Liver (tissue), 9 donors: ENCODE results near the gene PDIA4. TPM values are rescaled to one million over a fixed set of nuclear protein-coding genes. Genes with fewer than 3 reads are reported as not detected.

Source experiments
- DNase-seq: peaks from one replicate; pipeline ENCODE4 v3.0.0-alpha.2; 2017; ENCODE audit warnings: low spot score
- H3K27ac ChIP-seq, 2 donors: one replicate each; pipeline ENCODE4 v1.7.0; 2013; ENCODE audit warnings: inconsistent platforms in 2 of 2, low read length in 2 of 2, control low read depth in 1 of 2, low read depth in 1 of 2, mild to moderate bottlenecking in 1 of 2
- H3K27me3 ChIP-seq, 4 donors: one replicate each; pipeline versions ENCODE4 v1.6.1 to v1.7.0; 2013; ENCODE audit warnings: low read length in 3 of 4, inconsistent platforms in 1 of 4, mild to moderate bottlenecking in 1 of 4, moderate library complexity in 1 of 4; ENCODE audit not compliant: control insufficient read depth in 4 of 4, insufficient read depth in 4 of 4
- H3K36me3 ChIP-seq, 4 donors: one replicate each; pipeline versions ENCODE4 v1.6.1 to v1.7.0; 2013; ENCODE audit warnings: low read length in 3 of 4, mild to moderate bottlenecking in 3 of 4, low read depth in 1 of 4, moderate library complexity in 1 of 4; ENCODE audit not compliant: control insufficient read depth in 4 of 4, insufficient read depth in 3 of 4
- H3K4me1 ChIP-seq, 4 donors: one replicate each; pipeline versions ENCODE4 v1.6.1 to v1.7.0; 2013; ENCODE audit warnings: low read length in 3 of 4, mild to moderate bottlenecking in 3 of 4, moderate library complexity in 1 of 4; ENCODE audit not compliant: control insufficient read depth in 4 of 4, insufficient read depth in 4 of 4
- H3K4me3 ChIP-seq, 3 donors: one replicate each; pipeline versions ENCODE4 v1.6.1 to v1.7.0; 2013; ENCODE audit warnings: low read length in 3 of 3, control low read depth in 1 of 3, low read depth in 1 of 3, mild to moderate bottlenecking in 1 of 3
- H3K9ac ChIP-seq, 2 donors: one replicate each; pipeline ENCODE4 v1.7.0; 2013; ENCODE audit warnings: low read length in 2 of 2, mild to moderate bottlenecking in 2 of 2, moderate library complexity in 2 of 2, control low read depth in 1 of 2, low read depth in 1 of 2
- H3K9me3 ChIP-seq, 4 donors: one replicate each; pipeline versions ENCODE4 v1.6.1 to v1.7.0; 2013; ENCODE audit warnings: low read length in 3 of 4; ENCODE audit not compliant: control insufficient read depth in 4 of 4
- EGR1 ChIP-seq, 2 donors: IDR thresholded peaks; 2 replicates each; pipeline ENCODE4 v1.6.1; 2016 to 2018; ENCODE audit warnings: antibody characterized with exemption in 2 of 2, low read depth in 2 of 2
- FOXA1 ChIP-seq: IDR thresholded peaks from 2 replicates; pipeline ENCODE4 v1.6.1; 2016; ENCODE audit warnings: antibody characterized with exemption
- FOXA2 ChIP-seq: IDR thresholded peaks from 2 replicates; pipeline ENCODE4 v1.6.1; 2016; ENCODE audit warnings: antibody characterized with exemption
- GABPA ChIP-seq, 2 donors: IDR thresholded peaks in 1 of 2; conservative IDR thresholded peaks in 1 of 2; 2 replicates each; pipeline ENCODE4 v1.6.1; 2016; ENCODE audit warnings: antibody characterized with exemption in 2 of 2, mild to moderate bottlenecking in 1 of 2, moderate library complexity in 1 of 2
- HNF4G ChIP-seq: IDR thresholded peaks from 2 replicates; pipeline ENCODE4 v1.6.1; 2016; ENCODE audit warnings: antibody characterized with exemption
- JUND ChIP-seq, 2 donors: IDR thresholded peaks; 2 replicates each; pipeline ENCODE4 v1.6.1; 2016; ENCODE audit warnings: antibody characterized with exemption in 2 of 2
- RAD21 ChIP-seq, 2 donors: IDR thresholded peaks; 2 replicates each; pipeline ENCODE4 v1.6.1; 2016; ENCODE audit warnings: antibody characterized with exemption in 2 of 2, mild to moderate bottlenecking in 2 of 2
- RXRA ChIP-seq, 2 donors: IDR thresholded peaks; 2 replicates each; pipeline ENCODE4 v1.6.1; 2017 to 2018; ENCODE audit warnings: antibody characterized with exemption in 2 of 2, mild to moderate bottlenecking in 1 of 2
- SP1 ChIP-seq: IDR thresholded peaks from 2 replicates; pipeline ENCODE4 v1.6.1; 2018; ENCODE audit warnings: antibody characterized with exemption, mild to moderate bottlenecking
- TAF1 ChIP-seq: conservative IDR thresholded peaks from 2 replicates; pipeline ENCODE4 v1.6.1; 2016; ENCODE audit warnings: antibody characterized with exemption, mild to moderate bottlenecking
- YY1 ChIP-seq: IDR thresholded peaks from 2 replicates; pipeline ENCODE4 v1.6.1; 2016; ENCODE audit warnings: antibody characterized with exemption, mild to moderate bottlenecking
- whole genome bisulfite sequencing: extraction: QIAGEN DNeasy Blood & Tissue Kit; methylation state at CpG from one replicate; pipeline ENCODE4 v1.1.7; 2013; 5-methylcytosine and 5-hydroxymethylcytosine counted together
- polyA plus RNA-seq, 2 donors: library from polyadenylated mRNA; stranded (reverse) in 1 of 2; unstranded in 1 of 2; fragments of 200-250 nt in 1 of 2; fragments of >200 nt in 1 of 2; fragmentation: Nextera tagmentation in 1 of 2; extraction: Ambion mirVana in 1 of 2; gene quantifications; one replicate each; pipeline versions ENCODE4 v1.2.1 to v1.2.3, GENCODE V29; 2013 to 2015
- total RNA-seq, 2 donors: library from RNA; depleted of rRNA; stranded (reverse); fragments of >200 nt; gene quantifications; one replicate each; pipeline ENCODE4 v1.2.3, GENCODE V29; 2014
- TF ChIP-seq, protein P1 (sequence below): IDR thresholded peaks from 2 replicates; pipeline ENCODE4 v1.6.1; 2016; ENCODE audit warnings: antibody characterized with exemption, mild to moderate bottlenecking
- TF ChIP-seq, protein P2 (sequence below): fragments of 150-350 bp; IDR thresholded peaks from 2 replicates; pipeline ENCODE4 v1.5.1; 2017; ENCODE audit warnings: improper control_type of control experiment, low read depth, low read length; ENCODE audit not compliant: missing input control
- TF ChIP-seq, protein P3 (sequence below): IDR thresholded peaks from 2 replicates; pipeline ENCODE4 v1.6.1; 2016; ENCODE audit warnings: antibody characterized with exemption
- TF ChIP-seq, protein P4 (sequence below): IDR thresholded peaks from 2 replicates; pipeline ENCODE4 v1.6.1; 2016; ENCODE audit warnings: antibody characterized with exemption
- TF ChIP-seq, protein P5 (sequence below): IDR thresholded peaks from 2 replicates; pipeline ENCODE4 v1.6.1; 2016; ENCODE audit warnings: antibody characterized with exemption
- donor health status: healthy.
- donor health status: healthy.
- donor health status: healthy.
- donor health status: healthy.
- donor health status: healthy.

PDIA4 gene
- total and polyA plus RNA-seq, 4 donors = 133 to 502 (median 233) TPM

DNA sequence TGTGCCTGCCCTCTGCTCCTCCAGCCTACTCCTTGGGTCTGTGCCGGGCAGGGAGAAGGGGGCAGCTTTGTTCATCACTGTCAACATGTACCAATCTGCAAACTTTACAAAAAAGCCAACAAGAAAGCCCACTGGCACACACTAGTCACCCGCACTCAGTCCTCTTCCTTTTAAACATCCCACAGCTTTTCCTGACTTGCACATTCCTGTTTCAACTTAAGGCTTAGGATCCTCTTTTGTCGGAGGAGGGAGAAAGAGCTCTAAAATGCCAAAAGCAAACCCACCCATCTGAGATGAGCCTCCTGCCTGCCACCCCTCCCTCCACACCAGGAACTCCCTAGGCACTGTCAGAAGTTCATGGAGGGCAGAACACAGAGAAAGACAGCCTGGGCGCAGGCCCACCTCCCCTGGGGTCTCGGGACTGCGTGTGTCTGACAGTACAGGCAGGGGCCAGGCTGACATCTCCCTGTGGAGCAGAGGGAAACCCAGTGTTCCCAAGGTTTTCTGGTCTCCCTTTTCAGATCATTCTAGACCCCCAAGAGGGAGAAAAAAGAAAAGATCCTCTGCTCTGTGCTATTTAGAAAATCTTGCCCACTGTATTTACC is 5.4 kb downstream of the PDIA4 start:
- H3K4me3 ChIP-seq = no peak overlapping the region
- H3K27ac ChIP-seq = no peak overlapping the region
- WGBS = 88% methylated on average over 6 of the region's 6 CpGs
- no peak for DNase-seq
- TF ChIP-seq SP1 = no peak
- no peak for TF ChIP-seq HNF4G
- no peak for TF ChIP-seq FOXA2
- TF ChIP-seq JUND (IDR thresholded peaks at IDR 0.05) = no peak
- H3K4me1 ChIP-seq = peaks cover 4 to 29% (median 13%) of the 10 kb centered on the region in 4 donors
- no peaks in the 10 kb centered on the region for H3K27me3 ChIP-seq
- H3K9me3 ChIP-seq = no peaks in the 10 kb centered on the region
- peaks cover 7 to 25% (median 17%) of the 10 kb centered on the region in 4 donors for H3K36me3 ChIP-seq
- no peak overlapping the region for H3K9ac ChIP-seq

DNA sequence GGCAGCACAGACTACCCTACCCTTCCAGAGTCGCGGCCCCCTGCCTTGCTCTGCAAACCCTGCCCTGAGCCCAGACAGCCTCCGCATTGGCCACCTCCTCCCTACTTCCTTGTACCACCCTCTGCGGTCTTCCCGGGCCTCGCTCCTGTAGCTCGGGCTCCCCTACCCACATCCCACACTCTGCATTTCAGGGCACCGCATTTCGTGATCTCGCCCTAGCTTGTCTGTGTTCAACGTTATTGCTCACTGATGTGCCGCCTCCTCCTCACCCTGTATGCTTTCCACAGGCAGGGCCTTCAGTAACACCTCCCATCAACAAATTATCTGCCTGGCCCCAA is 6.6 kb downstream of the PDIA4 start:
- no peak for DNase-seq
- H3K9ac ChIP-seq = no peak overlapping the region
- TF ChIP-seq, protein P1, sequence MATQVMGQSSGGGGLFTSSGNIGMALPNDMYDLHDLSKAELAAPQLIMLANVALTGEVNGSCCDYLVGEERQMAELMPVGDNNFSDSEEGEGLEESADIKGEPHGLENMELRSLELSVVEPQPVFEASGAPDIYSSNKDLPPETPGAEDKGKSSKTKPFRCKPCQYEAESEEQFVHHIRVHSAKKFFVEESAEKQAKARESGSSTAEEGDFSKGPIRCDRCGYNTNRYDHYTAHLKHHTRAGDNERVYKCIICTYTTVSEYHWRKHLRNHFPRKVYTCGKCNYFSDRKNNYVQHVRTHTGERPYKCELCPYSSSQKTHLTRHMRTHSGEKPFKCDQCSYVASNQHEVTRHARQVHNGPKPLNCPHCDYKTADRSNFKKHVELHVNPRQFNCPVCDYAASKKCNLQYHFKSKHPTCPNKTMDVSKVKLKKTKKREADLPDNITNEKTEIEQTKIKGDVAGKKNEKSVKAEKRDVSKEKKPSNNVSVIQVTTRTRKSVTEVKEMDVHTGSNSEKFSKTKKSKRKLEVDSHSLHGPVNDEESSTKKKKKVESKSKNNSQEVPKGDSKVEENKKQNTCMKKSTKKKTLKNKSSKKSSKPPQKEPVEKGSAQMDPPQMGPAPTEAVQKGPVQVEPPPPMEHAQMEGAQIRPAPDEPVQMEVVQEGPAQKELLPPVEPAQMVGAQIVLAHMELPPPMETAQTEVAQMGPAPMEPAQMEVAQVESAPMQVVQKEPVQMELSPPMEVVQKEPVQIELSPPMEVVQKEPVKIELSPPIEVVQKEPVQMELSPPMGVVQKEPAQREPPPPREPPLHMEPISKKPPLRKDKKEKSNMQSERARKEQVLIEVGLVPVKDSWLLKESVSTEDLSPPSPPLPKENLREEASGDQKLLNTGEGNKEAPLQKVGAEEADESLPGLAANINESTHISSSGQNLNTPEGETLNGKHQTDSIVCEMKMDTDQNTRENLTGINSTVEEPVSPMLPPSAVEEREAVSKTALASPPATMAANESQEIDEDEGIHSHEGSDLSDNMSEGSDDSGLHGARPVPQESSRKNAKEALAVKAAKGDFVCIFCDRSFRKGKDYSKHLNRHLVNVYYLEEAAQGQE = no peak
- TF ChIP-seq, protein P2, sequence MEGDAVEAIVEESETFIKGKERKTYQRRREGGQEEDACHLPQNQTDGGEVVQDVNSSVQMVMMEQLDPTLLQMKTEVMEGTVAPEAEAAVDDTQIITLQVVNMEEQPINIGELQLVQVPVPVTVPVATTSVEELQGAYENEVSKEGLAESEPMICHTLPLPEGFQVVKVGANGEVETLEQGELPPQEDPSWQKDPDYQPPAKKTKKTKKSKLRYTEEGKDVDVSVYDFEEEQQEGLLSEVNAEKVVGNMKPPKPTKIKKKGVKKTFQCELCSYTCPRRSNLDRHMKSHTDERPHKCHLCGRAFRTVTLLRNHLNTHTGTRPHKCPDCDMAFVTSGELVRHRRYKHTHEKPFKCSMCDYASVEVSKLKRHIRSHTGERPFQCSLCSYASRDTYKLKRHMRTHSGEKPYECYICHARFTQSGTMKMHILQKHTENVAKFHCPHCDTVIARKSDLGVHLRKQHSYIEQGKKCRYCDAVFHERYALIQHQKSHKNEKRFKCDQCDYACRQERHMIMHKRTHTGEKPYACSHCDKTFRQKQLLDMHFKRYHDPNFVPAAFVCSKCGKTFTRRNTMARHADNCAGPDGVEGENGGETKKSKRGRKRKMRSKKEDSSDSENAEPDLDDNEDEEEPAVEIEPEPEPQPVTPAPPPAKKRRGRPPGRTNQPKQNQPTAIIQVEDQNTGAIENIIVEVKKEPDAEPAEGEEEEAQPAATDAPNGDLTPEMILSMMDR = no peak
- no peak for TF ChIP-seq EGR1 (IDR thresholded peaks at IDR 0.05; ENCODE audit: low read depth in 2 of 2)
- TF ChIP-seq TAF1 = no peak
- TF ChIP-seq RXRA (IDR thresholded peaks at IDR 0.05) = no peak
- no peak for TF ChIP-seq HNF4G
- TF ChIP-seq, protein P3, sequence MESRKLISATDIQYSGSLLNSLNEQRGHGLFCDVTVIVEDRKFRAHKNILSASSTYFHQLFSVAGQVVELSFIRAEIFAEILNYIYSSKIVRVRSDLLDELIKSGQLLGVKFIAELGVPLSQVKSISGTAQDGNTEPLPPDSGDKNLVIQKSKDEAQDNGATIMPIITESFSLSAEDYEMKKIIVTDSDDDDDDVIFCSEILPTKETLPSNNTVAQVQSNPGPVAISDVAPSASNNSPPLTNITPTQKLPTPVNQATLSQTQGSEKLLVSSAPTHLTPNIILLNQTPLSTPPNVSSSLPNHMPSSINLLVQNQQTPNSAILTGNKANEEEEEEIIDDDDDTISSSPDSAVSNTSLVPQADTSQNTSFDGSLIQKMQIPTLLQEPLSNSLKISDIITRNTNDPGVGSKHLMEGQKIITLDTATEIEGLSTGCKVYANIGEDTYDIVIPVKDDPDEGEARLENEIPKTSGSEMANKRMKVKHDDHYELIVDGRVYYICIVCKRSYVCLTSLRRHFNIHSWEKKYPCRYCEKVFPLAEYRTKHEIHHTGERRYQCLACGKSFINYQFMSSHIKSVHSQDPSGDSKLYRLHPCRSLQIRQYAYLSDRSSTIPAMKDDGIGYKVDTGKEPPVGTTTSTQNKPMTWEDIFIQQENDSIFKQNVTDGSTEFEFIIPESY = no peak
- TF ChIP-seq, protein P4, sequence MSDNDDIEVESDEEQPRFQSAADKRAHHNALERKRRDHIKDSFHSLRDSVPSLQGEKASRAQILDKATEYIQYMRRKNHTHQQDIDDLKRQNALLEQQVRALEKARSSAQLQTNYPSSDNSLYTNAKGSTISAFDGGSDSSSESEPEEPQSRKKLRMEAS = no peak
- TF ChIP-seq FOXA1 = no peak
- no peak for TF ChIP-seq GABPA (IDR thresholded peaks at IDR 0.05 in 1 of 2, conservative IDR thresholded peaks at IDR 0.05 in 1 of 2)
- TF ChIP-seq JUND (IDR thresholded peaks at IDR 0.05) = no peak
- TF ChIP-seq, protein P5, sequence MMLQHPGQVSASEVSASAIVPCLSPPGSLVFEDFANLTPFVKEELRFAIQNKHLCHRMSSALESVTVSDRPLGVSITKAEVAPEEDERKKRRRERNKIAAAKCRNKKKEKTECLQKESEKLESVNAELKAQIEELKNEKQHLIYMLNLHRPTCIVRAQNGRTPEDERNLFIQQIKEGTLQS = no peak
- no peak for TF ChIP-seq YY1
- TF ChIP-seq FOXA2 = no peak
- TF ChIP-seq RAD21 (IDR thresholded peaks at IDR 0.05) = no peak
- 91% methylated on average over 12 of the region's 12 CpGs for WGBS
- H3K36me3 ChIP-seq = peaks cover 7 to 31% (median 18%) of the 10 kb centered on the region in 4 donors
- no peaks in the 10 kb centered on the region for H3K9me3 ChIP-seq
- peaks cover 4 to 21% (median 12%) of the 10 kb centered on the region in 4 donors for H3K4me1 ChIP-seq
- H3K27me3 ChIP-seq = no peaks in the 10 kb centered on the region
- no peak overlapping the region for H3K4me3 ChIP-seq
- H3K27ac ChIP-seq = no peak overlapping the region
